ENCODE results near the gene PAX4.

GRCh38 chr7:127584648-127585043, 33.3 kb downstream of the PAX4 start:
- TF ChIP-seq PPARA (CRISPR knock-in tag; IDR thresholded peaks at IDR 0.05; ENCODE audit: borderline replicate concordance): no peak
- TF ChIP-seq BACH2 (CRISPR knock-in tag; IDR thresholded peaks at IDR 0.05; ENCODE audit: borderline replicate concordance): no peak
- no peak for TF ChIP-seq ARNTL (CRISPR knock-in tag; IDR thresholded peaks at IDR 0.05; ENCODE audit: borderline replicate concordance, low read depth)
- no peak for TF ChIP-seq POU6F1 (CRISPR knock-in tag; IDR thresholded peaks at IDR 0.05; ENCODE audit: borderline replicate concordance, low read depth)
- TF ChIP-seq GLIS3 (CRISPR knock-in tag; IDR thresholded peaks at IDR 0.05): no peak
- no peak for TF ChIP-seq ZFP30 (CRISPR knock-in tag; IDR thresholded peaks at IDR 0.05)
- no peak for TF ChIP-seq CSDC2 (CRISPR knock-in tag; IDR thresholded peaks at IDR 0.05)
- no peak for TF ChIP-seq PATZ1 (CRISPR knock-in tag; IDR thresholded peaks at IDR 0.05; ENCODE audit: borderline replicate concordance)
- no peak for TF ChIP-seq CREB5 (CRISPR knock-in tag; IDR thresholded peaks at IDR 0.05; ENCODE audit: low read depth)
- TF ChIP-seq ZNF565 (CRISPR knock-in tag; conservative IDR thresholded peaks at IDR 0.05; ENCODE audit: low read depth): no peak
- no peak for TF ChIP-seq ISL1 (CRISPR knock-in tag; IDR thresholded peaks at IDR 0.05)
- TF ChIP-seq ZFP3 (CRISPR knock-in tag; IDR thresholded peaks at IDR 0.05): no peak
- TF ChIP-seq ZNF70 (CRISPR knock-in tag; IDR thresholded peaks at IDR 0.05): no peak
